ENCODE measurements around the gene LSM14B.

Gene LSM14B

GRCh38 chr20:62175711-62176110 lies 53.4 kb downstream of the LSM14B start:
- FAIRE-seq = no peak
- DNase-seq (ENCODE audit: extremely low spot score, insufficient read length, low read depth) = no peak

- DNase-seq (ENCODE audit: extremely low spot score, insufficient read length, low read depth) (no peak), FAIRE-seq (no peak)
Measured at GRCh38 chr20:62176866-62177265, 54.6 kb downstream of the LSM14B start.

- FAIRE-seq (no peak), DNase-seq (ENCODE audit: extremely low spot score, insufficient read length, low read depth) (no peak)
Measured at GRCh38 chr20:62177307-62177706, 55.0 kb downstream of the LSM14B start.

GRCh38 chr20:62178316-62179161 lies 56.3 kb downstream of the LSM14B start:
- DNase-seq (ENCODE audit: extremely low spot score, insufficient read length, low read depth) = no peak
- FAIRE-seq = no peak

DNA sequence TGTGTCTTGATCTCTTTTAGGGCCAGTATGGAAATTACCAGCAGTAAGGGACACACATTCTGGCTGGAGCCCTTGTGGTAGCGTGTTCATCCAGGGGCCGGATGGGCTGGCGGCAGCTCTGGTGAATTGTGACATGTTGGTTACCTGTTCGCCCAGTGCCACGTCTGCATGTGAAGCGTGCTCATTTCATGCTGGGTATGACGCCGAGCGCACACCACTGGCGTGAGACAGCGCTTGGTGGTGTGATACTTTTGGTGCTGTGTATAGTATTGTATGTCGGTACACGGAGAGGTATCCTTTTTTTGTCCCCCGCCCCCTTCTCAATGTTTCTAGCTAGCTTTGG lies 56.9 kb downstream of the LSM14B start:
- no peak for DNase-seq (ENCODE audit: extremely low spot score, insufficient read length, low read depth)
- FAIRE-seq = no peak

- no peak for FAIRE-seq
- no peak for DNase-seq (ENCODE audit: extremely low spot score, insufficient read length, low read depth)
Measured at GRCh38 chr20:62181808-62182207, 59.5 kb downstream of the LSM14B start.

DNA sequence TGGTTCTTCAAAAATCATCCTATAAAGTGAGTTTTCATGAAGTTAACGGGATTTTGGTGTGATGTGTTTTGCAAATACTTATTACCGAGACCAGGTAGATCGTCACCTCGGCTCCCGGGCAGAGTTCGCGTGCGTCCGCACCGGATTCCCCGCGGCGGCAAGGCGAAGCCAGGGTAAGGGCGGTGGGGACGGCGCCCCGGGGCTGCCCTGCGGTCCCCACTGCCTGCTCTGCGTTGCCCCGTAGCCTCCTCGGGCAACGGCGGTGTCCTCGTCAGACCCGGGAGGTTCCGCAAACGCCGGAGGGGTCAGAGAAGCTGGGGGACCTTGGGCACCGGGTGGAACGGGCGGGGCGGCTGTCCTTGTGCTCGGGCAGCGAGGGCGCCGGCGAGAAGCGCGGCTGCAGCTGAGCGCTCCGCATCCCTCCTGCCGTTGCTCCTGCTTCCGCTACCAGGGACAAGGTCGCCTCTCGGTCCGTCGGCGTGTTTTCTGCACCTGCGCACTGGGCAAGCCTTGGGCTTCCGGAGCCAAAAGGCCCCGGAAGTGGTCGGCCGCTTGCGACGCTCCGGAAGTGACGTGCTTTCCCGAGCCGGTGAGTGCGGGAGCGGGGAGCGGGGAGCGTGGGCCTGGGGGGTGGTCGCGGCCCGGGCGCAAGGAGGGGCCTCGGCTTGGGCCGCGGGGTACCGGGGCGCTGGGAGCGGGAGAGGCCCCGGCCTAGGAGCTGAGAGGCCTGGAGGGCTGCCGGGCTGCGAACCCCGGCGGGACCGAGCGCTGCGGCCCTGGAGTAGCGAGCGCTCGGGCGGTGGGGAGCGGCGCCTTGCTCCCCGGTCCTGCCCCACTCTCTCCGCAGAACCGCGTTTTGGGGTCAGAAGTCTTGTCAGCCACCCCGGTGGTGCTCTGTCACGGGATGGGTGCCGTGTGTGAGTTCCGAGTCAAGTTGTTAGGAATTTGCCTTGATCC lies 60.5 kb downstream of the LSM14B start, which contains the start of gene MTG2:
TSS of gene MTG2 (plus strand) at position 560 of the 957 bp plus-strand sequence. CDS start 10,393 bp downstream, outside the sequence.
- FAIRE-seq = peak; percentile 88
- peak; percentile 100 for DNase-seq (ENCODE audit: extremely low spot score, insufficient read length, low read depth)

GRCh38 chr20:62183426-62184142 lies 61.3 kb downstream of the LSM14B start:
- DNase-seq (ENCODE audit: extremely low spot score, insufficient read length, low read depth) (no peak), FAIRE-seq (no peak)

Measured in GM18507 (cell line).